GM18511 (cell line): Measurements from ENCODE around the gene ZNF184.
"Not testable (repeated sequence)": the region's sequence is repeated elsewhere in the genome, so short reads cannot be mapped to it uniquely, and the experiment has no call there.

Experiments used
- ATAC-seq: cut with Tn5 transposase; IDR thresholded peaks from one replicate; pipeline ENCODE4 v1.9.1; 2021; ENCODE audit warnings: mild to moderate bottlenecking, moderate library complexity; ENCODE audit not compliant: unreplicated experiment

The ZNF184 gene

GRCh38 chr6:27426045-27426620 is 46.8 kb downstream of the ZNF184 start:
- ATAC-seq, result no peak

- not testable (repeated sequence) for ATAC-seq
These were observed 48.1 kb downstream of the ZNF184 start for GRCh38 chr6:27424851-27425250.

- no peak for ATAC-seq
These were observed 50.1 kb downstream of the ZNF184 start for GRCh38 chr6:27422651-27423332.

GRCh38 chr6:27419363-27419762 is 53.5 kb downstream of the ZNF184 start:
- ATAC-seq, result no peak

GRCh38 chr6:27415898-27416297 is 57.0 kb downstream of the ZNF184 start:
- ATAC-seq, result no peak

- no peak for ATAC-seq
These were observed 57.9 kb downstream of the ZNF184 start for GRCh38 chr6:27414996-27415395.

GRCh38 chr6:27414300-27414699 is 58.6 kb downstream of the ZNF184 start:
- ATAC-seq, result no peak

- ATAC-seq, result no peak
These were observed 65.6 kb downstream of the ZNF184 start for GRCh38 chr6:27407153-27407814.

GRCh38 chr6:27406085-27406484 is 66.8 kb downstream of the ZNF184 start:
- ATAC-seq, result no peak

GRCh38 chr6:27400877-27401642 is 71.8 kb downstream of the ZNF184 start:
- ATAC-seq, result no peak
